ENCODE results near the gene ARSI.

The ARSI gene

DNA sequence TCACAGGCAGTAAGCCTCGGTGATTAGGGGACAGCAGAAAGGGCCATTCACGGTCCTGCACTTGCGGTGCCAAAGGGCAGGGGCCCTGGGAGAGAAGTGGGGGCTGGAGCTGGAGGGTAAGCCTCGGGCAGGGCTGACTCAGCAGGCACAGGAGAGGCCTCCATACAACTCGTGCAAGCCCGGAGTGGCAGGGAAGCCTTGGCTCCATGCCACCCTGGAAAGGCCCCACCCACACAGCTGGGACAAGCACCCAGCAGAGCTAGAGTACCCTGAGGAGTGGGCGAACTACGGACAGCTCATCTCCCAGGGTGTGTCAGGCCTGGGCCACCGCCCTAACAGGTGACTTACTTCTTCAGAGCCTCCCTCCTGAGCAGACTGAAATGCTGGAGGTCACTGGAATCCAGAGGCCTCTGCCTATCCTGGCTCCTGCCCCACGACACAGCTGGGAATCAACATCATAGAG is 7.5 kb downstream of the ARSI start:
- no peak for DNase-seq (ENCODE audit: low read depth in 1 of 2, low spot score in 1 of 2)

DNA sequence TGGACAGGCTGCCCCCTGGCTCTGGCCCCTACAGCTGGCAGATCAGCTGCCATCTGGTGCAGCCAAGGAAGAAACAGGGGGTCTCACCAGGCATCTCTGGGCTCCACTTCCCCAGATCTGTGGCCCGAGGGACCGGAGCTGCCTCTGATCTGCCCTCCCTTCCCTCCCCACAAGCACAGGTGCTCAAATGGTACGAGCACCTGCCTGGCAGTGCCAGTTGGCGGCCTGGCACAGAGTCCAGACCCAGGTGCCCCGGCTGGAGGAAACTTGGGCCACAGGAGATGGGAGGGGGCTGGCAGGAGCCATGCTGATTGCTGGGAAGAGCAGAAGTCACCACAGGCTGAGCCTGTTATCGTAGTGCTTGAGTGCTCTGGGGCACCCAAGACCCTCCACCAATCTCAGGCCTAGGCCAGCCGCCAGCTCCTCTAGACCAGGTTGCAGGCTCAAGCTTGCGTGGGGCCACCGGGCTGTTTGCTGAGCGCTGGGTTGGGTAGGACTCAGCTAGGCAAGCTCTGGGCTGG is 8.1 kb downstream of the ARSI start:
- DNase-seq (ENCODE audit: low read depth in 1 of 2, low spot score in 1 of 2): no peak

DNA sequence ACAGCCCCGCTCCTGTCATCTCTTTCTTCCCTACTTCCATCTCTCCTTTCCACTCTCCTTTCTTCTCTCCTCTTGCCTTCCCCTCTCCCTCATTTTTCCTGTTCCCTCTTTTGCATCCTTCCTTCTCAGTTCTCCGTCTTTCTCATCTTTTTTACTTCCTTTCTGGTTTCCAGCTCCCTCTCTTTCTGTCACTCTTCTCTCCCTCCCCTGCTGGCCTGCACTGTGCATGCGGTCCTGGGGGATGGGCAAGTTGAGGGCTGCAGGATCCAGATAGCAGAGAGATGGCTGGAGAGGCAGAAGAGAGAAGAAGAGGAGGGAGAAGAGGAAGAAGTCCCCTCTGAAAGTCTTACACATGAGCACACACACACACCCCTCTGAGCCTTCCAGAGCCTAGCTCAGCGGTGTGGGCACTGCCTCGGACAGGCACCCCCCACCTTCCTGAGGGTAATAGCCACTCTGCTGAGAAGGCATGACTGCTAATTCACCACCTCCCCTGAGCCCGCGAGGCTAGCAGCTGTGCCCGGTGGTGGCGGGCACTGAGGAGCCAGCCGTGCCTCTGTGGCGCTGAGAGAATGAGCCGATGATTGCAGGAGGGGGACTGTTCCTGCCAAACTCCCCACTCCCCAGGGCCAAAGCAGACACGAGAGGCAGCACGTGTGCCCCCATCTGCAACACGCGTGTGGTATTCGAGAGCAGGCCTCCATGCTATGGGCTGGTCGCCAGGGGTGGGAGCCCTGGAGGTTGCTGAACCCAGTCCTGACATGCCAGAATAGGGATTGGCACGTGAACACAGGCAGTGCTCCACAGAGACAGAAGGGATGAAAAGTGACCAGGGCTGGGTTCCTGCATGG is 9.4 kb downstream of the ARSI start:
- DNase-seq (ENCODE audit: low read depth in 1 of 2, low spot score in 1 of 2): no peak

DNA sequence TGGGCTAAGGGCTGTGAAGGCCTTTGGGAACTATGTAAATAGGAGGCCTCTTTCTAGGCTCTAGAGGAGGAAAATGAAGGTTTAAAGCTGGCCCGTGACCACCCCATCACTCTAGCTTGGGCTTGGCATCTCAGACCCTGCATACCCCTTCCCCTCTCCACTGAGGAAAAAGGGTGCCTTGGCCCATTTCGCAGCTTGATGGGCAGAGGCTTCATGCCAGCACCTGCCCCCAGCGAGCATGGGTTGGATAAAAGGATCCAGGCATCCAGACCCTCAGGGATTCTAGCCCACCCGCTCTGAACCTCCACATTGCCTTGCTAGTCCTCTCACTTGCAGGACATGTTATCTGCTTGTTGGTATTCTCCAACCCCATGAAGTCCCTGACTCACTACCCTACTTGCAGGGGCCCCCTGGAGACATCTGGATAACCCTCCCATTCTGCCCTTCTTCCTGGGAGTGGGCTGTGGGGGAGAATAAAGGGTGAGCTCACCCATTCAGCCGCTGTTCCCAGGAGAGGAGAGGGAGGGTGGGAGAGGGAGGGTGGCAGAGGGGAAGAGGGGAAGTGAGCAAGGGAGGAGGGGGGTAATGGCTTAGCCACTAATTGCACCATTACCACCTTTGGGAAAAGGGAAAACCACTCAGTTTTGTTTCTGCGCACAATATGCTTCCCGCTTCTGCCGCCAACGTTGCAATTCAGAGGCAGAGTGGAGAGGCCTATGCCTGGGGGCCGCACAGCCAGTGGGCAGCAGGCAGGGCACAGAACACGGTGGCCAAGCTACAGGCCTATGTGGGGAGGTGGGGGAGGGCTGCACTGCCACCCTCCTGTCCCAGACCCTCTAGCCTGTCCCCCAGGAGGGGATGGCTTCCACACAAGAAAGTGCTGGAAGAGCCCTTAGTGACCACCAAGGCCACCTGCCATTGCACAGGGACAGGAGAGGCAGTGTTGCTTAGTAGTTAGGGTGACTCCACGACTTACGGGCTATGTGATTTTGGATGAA is 11.0 kb downstream of the ARSI start:
- DNase-seq (ENCODE audit: low read depth in 1 of 2, low spot score in 1 of 2): no peak

DNA sequence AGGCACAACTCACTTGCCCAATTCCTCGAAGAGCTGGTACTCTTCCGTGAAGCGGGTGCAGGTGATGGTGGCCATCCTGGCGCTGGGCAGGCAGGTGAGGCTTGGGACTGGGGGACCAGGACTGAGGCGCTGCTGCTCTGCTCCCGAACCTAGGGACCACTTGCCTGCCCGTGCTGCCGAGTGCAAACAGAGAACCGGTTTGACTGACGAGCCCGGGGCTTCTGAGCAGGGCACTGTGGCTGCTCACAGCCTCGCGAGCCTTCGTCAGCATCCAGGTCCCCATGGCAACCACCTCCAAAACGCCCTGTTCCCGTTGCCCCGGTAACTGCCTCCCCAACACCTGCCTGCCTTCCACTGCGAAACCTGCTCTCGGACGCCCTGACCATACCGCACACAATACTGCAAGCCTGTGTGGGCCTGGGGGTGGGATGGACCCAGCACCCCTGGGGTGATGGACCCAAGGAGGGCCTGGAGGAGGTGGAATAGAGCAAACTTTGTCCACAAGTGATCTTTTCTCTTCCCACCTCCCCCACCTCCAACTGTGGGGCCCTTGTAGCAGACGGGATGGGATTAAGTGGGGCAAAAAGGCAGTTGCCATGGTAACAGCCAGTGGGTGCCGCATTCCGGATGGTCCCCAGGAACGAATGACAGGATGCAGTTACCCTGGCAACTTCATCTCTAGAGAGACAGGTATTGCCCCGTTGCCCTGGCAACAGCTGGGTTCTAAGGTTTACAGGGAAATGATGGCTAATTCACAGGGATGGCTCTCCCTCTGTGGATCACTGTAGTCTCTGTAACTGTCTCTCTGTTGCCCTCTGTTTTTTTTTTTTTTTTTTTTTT is 12.9 kb downstream of the ARSI start, which contains the start of gene CAMK2A:
Gene CAMK2A (minus strand): TSS at position 223 of the 840 bp plus-strand sequence. CDS start 148 bp downstream, at position 75.
- no peak for DNase-seq (ENCODE audit: low read depth in 1 of 2, low spot score in 1 of 2)

DNA sequence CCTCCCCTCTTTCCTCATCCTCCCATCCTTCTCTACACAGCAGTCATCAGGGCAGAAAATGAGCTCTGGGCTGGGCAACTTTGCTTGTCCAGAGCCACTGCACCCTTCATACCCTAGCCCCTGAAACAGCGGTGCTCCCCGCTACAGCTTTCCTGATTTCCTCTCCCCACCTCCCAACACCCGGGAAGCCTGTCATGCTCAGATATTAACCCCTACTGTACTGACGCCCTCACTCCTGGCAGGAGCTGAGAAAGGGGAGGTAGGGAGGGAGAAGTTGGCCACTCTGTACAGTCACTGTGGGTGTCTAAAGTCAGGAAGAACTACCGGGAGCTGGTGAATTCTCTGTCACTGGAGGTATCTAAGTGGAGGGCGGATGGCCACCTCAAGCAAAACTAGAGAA is 13.9 kb downstream of the ARSI start:
- no peak for DNase-seq (ENCODE audit: low read depth in 1 of 2, low spot score in 1 of 2)

DNA sequence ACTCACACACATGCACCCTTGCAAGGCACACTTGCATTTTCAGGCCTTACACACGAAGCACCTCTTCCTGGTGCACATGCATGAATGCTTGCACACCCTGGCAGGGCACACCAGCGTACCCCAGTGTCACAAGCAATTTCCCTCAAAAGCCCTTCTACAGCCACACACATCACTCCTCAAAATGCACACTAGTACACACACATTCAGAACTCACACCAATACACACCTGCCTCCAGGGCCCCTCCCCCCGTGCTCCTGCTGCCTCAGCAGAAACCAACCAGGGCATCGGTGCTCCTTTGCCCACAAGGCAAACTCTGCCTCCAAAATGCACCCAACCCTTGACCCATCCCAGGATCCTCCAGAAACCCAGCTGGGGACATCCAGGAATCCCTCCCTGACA is 14.3 kb downstream of the ARSI start:
- no peak for DNase-seq (ENCODE audit: low read depth in 1 of 2, low spot score in 1 of 2)

DNA sequence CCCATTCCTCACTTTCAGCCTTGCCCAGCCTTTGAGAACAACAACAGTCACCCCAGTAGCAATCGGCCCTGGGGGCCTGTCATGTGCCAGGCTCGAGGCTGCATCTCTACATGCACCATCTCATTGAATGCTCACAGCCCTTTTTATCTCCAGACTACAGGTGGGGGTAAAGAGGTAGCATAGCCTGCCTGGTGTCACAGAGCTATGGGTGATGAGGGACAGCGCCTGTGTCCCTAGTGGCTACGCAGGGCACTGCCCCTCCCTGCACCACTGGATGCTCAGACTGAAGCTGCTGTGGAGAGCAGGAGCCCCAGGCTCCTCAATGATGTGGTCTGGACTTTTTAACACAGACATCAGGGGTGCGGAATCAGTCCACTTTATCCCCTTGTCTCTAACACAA is 15.9 kb downstream of the ARSI start:
- no peak for DNase-seq (ENCODE audit: low read depth in 1 of 2, low spot score in 1 of 2)

DNA sequence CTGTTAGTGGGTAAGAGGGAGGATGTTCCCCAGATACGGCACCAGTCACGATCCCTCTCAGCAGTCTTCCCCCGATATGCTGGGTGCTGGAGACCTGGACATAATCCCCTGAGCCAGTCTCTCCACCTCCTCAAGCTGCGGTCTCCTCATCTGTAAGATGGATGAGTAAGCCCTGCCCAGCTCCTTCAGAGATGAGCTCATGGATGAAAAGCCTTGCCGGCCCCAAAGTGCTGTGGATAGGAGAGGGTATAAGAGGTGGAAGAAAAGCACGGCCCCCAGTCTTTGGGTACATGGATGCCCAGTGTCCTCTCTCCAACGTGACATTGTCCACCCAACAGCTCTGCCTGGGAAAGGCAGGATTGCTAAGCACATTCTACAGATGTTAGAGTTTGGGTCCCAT is 17.6 kb downstream of the ARSI start:
- DNase-seq (ENCODE audit: low read depth in 1 of 2, low spot score in 1 of 2): no peak

DNA sequence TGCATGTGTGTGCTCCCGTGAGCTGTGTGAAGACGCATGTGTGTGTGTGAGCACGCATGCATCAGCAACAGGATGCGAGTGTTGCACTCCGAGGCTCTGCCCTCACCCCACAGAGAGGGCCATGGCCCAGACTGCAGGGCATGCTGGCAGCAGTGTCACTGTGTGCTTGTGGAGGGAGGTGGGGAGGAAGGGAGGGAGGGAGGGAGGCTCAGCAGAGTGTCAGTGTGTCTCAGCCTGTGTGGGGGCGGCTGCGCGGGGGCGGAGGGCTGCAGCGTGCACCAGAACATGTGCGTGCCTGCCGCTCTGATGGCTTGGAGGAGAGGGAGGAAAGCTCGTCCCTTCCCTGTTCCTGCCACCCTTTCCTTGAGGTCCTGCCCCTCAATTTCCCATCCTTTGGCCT is 18.4 kb downstream of the ARSI start:
- no peak for DNase-seq (ENCODE audit: low read depth in 1 of 2, low spot score in 1 of 2)

DNA sequence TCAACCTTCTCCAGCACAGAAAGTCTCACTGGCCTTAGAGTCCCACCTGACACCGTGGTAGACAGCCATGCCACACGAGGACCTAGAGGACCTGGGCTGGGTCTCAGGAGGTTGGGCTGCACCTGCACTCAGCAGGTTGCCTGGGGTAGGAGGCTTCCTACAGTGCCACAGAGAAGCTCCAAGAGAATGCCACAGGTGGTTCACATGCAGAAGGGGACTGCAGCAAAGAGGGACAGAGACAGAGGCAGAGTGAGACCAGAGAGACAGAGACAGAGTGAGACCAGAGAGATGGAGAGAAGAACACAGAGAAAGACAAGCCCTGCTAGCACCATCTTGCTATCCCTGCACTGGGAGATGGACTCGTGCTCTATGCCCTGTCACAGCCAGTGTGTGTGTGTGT is 18.8 kb downstream of the ARSI start:
- no peak for DNase-seq (ENCODE audit: low read depth in 1 of 2, low spot score in 1 of 2)

DNA sequence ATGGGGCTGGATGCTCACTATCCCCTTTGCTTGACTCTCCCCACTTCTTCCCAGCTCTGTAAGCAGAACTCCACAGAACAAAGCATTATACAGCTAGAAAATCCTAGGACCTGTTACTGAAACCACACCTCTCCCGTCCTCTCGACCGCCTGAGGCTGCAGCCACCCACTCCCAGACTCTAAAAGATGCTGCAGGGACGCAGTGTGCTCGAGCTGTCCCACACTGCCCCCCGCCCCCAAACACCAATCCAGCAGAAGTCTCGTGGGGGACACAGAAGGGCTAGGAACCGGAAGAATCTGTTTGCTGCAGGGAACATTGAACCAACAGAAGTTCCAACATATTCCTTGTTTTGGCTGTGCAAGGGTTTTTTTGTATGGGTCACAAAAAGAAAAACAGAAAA is 20.7 kb downstream of the ARSI start:
- DNase-seq (ENCODE audit: low read depth in 1 of 2, low spot score in 1 of 2): no peak

DNA sequence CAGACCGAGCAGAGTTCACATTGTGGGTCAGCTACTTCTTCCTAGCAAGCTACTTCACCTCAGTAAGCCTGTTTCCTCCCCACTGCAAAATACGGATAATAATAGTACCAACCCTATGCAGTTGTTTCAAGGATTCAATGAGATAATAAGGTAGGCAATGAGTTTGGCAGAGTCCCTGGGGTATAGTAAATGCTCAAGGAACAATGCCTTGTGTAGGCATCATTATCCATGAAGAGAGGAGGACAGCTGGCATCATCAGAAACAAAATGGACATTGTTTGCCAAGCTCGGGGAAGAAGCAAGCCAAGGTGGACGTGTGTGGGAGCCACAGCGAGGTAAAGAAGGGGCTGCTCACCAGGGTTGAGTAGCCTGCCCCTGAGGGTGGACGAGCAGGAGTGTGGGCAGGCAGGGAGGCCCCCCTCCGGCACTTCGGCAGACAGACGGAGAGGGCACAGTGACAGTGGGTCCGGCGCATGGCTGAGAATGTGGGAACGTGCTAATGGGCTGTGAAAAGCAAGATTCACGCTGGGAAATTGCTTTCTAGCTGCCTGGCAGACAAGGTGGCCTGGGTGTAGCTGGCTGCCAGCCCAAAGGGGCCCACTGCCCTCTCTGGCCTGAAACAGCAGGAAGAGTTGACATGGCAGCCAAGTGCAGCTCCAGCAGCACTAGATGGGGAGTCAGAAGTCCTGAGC is 23.2 kb downstream of the ARSI start:
- DNase-seq (ENCODE audit: low read depth in 1 of 2, low spot score in 1 of 2): no peak

DNA sequence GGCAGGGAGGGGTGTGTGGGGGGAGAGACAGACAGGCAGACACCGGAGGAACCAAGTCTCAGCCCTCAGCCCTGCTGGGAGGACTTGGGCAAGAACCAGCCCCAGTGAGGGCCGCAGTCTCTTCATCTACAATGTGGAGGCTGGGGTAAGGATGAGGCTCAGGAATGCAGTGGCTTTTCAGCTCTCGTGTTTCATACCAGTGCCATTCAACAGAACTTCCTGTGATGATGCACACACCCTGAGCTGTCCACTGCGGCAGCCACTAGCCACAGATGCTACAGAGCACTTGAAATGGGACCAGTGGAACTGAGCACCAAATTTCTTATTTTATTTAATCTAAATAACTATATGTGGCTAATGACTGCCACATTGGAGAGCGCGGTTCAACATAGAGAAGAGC is 23.8 kb downstream of the ARSI start:
- no peak for DNase-seq (ENCODE audit: low read depth in 1 of 2, low spot score in 1 of 2)

DNA sequence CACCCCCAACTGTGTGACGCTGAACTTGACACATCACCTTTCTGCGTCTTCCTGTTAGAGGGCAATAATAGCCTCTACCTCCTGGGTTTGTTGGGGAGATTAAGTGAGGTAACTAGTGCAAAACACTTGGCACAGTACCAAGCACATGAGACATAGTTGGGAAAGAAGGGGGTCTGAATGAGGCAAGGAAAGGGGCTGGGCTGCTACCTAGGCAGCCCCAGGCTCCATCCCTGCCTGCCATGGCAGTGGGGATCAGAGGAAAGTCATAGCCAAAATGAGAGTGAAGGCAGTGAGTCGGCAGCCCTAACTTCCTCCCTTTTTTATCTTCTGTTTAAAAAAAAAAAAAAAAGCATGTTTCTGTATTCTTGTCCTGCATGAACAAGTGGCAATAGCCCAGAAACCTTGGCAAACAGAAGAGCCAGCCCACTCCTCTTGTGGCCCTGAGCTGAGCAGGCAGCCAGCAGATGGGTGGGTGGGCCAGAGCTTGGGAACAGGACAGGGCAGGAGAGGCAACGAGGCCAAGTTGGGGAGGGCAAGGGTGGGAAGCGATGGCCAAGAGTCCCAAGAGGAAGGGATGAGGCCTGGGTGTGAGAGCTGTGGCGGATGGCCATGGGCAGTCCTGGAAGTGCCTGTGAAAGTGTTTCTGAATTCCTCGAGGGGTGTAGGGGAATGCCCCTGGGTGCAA is 24.5 kb downstream of the ARSI start:
- no peak for DNase-seq (ENCODE audit: low read depth in 1 of 2, low spot score in 1 of 2)

DNA sequence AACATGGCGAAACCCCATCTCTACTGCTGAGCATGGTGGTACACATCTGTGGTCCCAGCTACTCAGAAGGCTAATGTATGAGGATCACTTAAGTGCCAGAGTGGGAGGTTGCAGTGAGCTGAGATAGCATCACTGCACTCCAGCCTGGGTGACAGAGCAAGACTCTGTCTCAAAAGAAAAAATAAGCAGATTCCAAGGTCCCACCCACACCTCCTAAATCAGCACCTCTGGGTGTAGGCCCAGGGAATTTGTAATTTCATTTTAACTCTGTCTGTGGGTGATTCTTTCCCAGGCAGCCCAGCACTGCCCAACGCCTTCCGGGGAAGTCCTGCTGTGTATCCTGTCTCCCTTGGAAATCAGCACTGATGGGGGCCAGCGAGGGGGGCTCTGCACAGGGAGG is 25.7 kb downstream of the ARSI start:
- no peak for DNase-seq (ENCODE audit: low read depth in 1 of 2, low spot score in 1 of 2)

DNA sequence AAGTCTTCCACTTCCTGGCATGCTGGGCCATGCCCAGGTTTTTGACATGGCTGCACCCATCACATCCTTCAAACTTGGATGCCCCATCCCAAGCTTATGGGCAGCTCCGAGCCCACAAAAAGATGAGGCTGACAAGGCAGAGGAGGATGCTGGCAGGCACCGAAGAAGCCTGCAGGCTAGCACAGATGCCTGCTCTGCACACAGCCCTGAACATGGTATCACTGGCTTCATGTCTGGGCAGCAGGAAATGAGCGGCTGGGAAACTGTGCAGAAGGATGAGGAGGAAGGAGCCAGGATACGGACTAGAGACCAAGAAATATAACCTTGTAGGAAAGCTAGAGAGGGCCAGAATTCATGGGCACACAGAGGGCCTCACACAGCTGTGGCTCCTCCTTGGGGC is 27.9 kb downstream of the ARSI start:
- DNase-seq (ENCODE audit: low read depth in 1 of 2, low spot score in 1 of 2): no peak

DNA sequence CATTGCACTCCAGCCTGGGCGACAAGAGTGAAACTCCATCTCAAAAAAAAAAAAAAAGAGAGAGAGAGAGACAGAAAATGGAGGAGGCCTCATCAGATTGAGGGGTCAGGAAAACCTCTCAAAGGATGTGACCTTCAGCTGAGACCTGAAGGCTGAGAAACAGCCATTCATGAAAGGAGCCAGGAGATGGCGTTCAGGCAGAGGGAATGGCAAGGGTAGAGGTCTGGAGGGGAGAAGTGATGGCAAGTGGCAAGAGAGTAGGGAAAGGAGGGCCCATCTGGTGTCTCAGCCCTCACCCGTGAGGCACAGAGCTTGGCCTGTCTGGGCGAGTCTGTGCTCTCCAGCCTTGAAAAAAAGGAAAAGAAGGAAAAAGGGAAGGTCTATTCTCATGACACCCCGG is 30.2 kb downstream of the ARSI start:
- no peak for DNase-seq (ENCODE audit: low read depth in 1 of 2, low spot score in 1 of 2)

DNA sequence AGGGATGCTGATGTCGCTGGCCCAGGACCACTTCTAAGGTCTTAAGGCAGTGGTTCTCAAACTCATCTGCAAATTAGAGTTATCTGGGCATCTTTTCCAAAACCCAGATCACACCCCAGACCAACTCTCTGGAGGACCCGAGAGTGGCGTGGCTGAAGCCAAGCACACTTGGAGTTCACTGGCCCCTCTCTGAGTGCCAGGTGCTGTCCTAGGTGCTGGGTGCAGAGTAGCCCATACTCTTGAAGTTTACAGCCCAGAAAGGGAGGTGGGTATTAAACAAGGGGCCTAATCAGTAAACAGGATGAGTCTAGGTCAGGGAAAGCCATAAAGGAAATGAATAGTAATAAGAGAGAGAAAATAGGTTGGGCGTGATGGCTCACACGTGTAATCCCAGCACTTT is 30.8 kb downstream of the ARSI start:
- DNase-seq (ENCODE audit: low read depth in 1 of 2, low spot score in 1 of 2): no peak

DNA sequence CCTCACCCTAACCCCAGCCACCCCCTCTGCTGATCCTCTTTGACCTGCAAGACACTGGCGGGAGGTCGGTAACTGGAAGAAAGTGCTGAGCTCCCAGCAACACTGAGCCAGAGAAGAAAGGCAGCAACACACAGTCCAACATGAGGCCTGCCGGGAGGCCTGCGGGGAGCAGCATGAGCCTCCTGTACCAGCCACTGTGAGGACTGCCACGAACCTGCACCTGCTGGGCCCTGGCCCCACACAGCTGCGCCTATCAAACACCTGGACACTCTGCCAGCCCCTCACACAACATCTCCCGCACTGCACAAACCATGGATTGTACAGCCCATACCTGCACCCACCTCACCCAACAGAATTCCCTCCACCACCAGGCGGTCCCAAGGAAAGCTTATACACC is 31.4 kb downstream of the ARSI start:
- DNase-seq (ENCODE audit: low read depth in 1 of 2, low spot score in 1 of 2): no peak

Data from activated T-helper 1 cell treated with anti-CD3 and anti-CD28 coated beads, Interleukin-2, amount 50 U/mL, for 16 hours (primary cell).